IPS-NIHi11 (cell line): ENCODE measurements around the gene LSP1.

Source experiments
- DNase-seq: peaks from one replicate; pipeline ENCODE4 v3.0.0; 2012; ENCODE audit warnings: mixed read lengths, low spot score

The LSP1 gene

DNA sequence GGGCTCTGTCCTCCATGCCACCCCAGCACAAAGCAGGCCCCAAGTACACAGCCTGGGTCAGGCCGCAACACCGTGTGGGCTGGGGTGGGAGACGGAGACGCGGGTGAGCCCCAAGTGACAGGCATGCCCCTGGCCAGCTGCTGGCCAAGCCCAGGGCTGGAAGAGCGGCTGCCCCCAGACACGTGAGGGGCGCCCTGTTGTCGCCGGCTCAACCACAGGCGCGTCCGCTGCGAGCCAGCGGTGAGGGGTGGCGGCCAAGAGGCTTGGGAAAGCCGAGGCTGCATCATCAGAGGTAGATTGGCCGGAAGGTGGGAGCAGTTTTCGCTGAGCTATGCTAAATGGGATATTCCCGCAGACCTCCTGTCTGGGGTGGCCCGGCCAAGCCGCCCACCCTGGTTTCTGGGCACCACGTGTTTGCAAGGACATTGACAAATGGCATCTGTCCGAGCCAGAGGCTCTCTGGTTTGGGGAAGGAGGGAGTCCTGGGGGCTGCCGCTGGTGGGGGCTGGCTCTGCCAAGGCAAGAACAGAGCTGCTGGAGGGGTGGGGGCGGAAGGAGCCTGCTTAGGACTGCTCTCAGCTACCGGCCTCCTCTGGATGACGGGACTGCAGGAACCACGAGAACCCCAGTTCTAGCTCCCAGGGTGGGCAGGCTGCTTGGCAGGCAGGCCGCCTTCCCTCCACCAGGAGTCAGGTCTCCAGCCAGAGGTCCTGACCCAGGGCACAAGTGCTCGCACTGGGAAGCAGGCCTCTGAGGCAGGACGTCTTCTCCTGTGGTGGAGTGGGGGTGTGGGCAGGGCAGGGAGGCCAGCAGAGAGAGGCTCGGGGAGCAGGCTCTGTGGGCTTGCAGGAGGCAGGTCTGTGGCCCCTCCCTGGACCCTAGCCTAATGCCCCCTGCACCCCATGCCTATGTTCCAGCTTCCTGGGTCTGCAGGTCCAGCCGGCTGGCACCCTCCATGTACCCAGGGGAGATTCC lies 38.3 kb downstream of the LSP1 start:
- peak; percentile 30 for DNase-seq

DNA sequence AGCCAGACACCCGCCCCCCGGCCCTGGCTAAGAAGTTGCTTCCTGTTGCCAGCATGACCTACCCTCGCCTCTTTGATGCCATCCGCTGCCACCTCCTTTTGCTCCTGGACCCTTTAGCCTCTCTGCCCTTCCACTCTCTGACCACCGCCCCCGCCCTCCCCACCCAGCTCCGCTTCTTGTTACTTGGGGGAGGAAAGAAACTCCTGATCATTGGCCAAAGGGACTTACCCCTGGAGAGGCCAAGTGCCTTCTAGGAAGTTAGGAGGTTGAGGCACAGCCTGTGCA lies 38.9 kb downstream of the LSP1 start, which contains the start of gene PRR33:
TSS of gene PRR33 (minus strand) at position 65 of the 285 bp plus-strand sequence. CDS start 1,311 bp downstream, outside the sequence.
- no peak for DNase-seq

DNA sequence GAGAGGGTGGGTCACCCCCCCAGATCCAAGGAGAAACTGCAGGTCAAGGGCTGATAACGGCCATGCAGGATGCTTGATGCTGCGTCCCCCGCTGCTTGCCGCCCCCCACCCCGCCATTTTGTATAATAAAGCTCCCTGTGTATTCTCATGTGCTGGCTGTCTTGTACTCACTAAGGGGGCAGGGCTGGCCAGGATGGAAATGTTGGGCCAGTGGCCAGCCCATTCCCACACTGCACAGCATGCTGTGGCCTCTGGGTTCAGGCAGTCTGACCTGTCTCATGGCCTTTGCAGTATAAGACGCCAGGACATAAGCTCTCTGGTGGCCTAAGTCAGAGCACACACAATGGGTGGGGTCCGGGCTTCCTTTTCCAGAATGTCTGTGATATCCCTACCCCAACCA lies 39.2 kb downstream of the LSP1 start:
- no peak for DNase-seq

DNA sequence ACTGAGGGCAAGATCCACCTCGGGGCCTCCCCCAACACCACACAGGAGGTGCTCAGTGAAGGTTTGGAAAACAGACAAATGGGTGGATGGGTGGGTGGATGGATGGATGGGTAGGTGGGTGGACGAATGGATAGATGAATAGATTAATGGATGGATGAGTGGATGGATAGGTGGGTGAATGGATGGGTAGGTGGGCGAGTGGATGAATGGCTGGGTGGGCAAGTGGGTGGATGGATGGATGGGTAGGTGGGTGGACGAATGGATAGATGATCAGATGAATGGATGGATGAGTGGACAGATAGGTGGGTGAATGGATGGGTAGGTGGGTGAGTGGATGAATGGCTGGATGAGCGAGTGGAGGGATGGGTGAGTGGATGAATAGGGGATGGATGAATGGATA lies 39.7 kb downstream of the LSP1 start:
- DNase-seq = no peak

DNA sequence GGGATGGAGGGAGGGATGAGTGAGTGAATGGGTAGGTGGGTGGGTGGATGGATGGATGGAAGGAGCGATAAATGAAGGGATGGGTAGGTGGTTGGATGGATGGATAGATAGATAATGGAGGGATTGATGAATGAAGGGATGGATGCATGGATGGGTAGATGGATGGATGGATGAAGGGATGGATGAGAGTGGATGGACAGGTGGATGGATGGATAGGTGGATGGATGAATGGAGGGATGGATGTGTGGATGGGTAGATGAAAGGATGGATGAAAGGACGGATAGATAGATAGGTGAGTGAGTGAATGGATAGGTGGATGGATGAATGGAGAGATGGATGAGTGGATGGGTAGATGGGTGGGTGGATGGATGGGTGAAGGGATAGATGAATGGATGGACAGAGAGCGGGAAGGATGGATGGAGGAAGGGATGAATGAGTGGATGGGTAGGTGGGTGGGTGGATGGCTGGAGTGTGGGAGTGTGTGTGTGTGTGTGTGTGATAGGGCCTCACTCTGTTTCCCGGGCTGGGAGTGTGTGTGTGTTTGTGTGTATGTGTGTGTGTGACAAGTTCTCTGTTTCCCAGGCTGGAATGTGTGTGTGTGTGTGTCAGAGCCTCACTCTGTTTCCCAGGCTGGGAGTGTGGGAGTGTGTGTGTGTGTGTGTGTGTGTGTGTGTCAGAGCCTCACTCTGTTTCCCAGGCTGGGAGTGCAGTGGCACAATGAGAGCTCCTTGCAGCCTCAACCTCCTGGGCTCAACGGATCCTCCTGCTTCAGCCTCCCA lies 40.9 kb downstream of the LSP1 start:
- no peak for DNase-seq

DNA sequence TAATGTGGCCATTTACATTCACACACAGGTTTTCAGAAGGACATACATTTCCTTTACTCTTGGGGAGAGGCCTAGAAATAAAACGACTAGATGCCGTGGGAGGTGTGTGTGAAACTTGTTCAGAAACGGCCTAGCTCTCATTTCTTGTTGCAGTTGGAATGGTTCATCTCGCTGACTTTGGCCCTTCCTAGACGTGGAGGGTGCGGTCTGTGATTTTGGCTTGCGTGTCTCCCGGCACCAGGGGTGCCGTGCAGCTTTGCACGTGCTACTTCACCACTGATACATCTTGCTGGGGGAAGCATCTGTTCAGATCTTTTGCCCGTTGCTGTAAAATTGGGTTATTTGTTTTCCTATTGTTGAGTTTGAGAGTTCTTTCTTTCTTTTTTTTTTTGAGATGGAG lies 41.9 kb downstream of the LSP1 start:
- DNase-seq = no peak

DNA sequence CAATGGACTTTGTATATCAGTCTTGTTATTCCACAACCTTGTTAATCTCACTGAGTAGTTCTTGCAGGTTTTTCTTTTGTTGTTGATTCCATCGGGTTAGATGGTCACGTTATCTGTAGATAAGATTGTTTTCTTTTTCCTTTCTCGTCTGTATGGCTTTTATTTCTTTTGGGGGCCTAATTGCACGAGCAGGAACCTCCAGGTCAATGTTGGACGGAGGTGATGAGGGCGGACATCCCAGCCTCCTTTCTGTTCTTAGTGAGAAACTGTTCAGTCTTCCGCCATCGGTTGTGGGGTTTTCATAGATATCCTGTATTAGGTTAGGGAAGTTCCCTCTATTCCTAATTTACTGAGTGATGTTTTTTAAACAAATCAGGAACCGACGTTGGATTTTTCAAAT lies 43.6 kb downstream of the LSP1 start:
- no peak for DNase-seq

DNA sequence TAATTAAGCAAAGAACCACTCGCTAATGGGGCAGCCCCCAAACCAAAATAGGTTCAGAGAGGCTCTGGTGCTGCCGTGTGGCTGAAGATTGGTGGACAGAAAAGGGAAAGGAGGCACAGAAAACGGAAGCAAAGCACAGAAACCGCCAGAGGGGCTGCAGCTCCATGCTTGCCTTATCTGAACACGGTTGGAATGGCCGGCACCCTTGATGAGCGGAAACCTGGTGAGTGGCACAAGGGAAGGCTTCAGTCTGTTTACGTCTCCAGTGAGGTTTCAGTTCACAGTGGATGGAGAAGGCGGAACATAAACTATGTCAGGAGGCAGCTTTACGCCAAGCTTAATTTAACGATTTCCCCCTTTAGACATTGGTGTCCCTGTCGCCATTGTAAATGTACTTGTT lies 44.0 kb downstream of the LSP1 start:
- no peak for DNase-seq

DNA sequence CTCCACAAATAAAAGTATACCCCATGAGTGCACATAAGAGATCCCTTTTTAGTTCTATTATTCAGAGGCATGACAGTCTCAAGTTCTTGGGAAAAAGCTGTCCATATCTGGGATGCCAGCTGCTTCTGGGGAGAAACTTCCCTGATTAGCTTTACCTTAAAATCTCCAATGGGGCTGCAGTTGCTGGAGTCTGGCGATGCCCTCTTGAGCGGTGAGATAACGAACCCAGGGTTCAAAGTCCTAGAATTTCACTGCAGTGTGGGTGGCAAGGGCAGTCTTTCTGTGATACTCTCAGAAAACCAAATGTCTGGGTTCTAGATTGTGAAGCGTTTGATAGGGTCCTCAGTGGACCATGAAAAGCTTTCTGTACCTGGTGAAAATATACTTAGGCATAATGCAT lies 46.2 kb downstream of the LSP1 start:
- DNase-seq = no peak

DNA sequence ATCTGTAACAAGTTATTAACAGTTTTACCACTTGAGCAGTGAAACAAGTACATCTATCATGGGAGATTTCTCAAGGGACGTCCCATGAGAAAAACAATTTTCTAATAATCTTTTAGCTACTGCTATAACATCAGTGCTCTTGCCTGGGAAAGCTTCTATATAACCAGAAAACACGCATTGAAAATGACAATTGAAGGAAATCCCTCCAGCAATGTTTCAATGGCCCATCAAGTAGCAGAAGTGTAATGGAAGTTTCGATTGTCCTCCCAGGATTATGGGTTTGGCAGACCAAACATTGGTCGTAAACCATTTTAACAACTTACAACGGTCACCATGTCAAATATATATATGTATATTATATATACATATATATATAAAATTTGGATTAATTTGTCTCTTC lies 46.8 kb downstream of the LSP1 start:
- no peak for DNase-seq

DNA sequence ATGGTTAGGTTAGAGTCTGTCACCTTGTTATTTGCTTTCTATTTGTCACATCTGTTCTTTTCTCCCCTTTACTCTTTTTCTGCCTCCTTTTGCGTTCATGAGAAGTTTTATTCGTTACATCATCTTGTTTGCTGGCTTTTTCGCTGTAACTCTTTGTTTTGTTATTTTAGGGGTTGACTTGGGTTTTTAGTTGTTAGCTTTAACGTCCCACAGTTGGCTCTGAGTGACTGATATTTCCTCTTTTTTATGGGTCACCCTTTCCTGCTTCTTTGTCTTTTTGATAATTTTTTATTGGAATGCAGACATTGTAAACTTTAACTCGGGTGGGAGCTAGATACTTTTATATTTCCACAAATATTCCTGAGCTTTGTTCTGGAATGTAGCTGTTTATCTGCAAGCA lies 53.3 kb downstream of the LSP1 start:
- DNase-seq = no peak

DNA sequence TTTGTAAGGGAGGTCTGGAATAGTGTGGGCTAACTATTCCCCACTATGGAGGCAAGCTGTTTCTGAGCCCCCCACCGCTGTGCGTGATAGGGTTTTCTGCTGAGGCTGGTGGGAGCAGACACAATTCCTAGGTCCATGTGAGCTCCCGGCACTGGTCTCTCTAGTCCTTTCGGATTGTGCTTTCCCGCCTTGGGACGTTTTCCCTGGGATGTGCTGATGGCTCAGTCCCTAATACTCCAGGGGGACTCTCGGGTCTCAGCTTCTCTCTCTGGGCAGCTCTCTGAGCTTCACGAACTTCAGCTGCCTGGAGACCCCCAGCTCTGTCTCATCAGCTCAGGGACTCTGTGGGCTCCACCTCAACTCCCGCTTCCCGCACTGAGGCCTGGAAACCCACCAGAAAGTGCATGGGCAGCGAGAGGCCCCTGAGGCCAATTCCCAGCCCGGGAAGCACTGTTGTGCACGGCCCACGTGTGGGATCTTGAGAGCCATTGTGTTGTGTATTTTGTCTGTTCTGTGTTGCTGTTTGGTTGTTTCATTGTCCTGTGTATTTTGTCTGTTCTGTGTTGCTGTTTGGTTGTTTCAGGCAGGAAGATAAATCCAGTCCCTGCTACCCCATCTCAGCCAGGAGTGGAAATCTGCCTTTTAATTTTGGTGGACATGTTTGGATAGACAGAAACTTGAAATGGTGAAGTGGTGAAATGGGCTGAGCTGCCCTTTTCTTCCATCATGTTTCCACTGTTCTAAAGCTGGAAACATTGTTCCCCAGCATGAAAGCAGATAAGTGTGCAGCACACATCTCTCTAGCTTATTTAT lies 53.9 kb downstream of the LSP1 start:
- peak; percentile 14 for DNase-seq

DNA sequence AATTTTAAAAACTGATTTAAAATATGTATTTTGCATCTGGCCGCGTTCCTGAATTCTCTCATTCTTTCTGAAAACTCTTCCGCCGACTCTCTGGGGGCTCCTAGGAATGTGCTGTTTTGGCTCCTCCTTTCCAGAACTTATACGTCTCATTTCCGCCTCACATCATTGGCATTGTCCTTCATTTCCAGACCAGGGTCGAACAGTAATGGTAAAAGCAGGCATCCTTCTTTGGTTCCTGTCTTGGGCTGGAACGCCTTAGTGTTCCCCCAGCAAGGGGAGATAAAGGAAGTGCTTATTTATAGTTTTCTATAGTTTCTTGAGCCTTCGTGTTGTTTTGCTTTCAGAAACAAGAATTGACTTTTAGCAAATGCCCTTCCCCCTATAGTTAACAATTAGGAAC lies 55.7 kb downstream of the LSP1 start:
- DNase-seq = peak; percentile 13

DNA sequence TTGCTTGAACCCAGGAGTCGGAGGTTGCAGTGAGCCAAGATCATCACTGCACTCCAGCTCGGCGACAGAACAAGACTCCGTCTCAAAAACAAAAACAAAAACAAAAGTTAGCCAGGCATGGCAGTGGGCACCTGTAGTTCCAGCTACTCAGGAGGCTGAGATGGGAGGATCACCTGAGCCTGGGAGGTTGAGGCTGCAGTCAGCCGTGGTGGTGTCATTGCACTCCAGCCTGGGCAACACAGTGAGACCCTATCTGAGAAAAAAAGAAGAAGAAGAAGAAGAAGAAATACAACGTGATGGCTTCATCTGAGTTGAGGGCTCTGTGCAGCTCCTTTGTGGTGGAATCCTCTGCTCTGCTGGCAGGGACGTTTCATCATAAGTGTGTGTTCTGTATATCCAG lies 56.6 kb downstream of the LSP1 start:
- DNase-seq = no peak

DNA sequence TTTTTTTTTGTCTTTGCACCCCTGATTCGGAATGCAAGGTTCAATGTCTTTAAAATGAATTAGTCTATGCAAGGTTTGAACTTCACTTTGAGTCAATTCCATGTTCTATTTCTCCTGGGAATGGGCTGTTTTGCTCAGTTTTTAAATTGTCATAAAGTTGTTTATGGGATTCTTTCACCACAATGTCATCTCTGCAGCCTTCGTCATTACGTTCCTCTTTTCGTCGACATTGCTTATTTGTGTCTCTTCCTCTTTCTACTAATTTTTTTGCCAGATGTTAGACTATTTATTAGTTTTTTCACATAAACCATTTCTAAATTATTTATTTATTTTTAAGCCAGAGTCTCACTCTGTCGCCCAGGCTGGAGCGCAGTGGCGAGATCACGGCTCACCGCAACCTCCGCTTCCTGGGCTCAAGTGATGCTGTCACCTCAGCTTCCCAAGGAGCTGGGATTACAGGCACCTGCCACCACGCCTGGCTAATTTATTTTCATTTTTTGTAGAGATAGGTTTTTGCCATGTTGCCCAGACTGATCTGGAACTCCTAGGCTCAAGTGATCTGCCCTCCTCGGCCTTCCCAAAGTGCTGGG lies 59.5 kb downstream of the LSP1 start:
- no peak for DNase-seq

DNA sequence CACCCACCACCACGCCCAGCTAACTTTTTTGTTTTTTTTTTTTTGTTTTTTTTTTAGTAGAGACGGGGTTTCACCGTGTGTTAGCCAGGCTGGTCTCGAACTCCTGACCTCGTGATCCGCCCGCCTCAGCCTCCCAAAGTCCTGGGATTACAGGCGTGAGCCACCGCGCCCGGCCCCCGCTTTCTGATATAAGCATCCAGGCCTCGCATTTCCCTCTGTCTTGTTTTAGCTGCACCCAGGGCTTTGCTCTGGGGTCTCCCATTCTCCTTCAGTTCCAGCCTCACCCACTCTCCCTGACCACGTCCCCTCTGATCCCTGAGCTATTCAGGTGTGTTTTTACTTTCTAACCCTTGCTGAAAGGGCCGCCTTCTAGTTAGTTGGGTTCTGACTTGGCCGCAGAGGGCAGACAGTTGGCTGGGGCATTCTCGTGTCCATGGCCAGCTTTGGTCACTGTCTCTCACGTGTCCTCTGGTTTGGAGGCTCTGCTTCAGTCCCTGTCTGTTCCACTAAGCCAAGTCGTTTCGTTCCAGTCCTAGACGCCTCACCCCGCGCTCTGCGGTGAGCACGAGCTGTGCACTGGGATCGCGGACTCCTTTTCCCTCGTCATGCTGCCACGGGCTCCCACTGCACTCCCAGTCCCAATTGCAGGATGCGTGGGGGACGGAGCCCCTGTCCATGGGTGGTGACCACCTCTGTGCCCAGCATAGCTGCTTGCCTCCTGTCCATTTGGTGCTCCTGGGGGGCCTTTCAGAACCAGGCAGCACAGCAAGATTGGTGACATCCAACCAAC lies 60.6 kb downstream of the LSP1 start:
- no peak for DNase-seq

DNA sequence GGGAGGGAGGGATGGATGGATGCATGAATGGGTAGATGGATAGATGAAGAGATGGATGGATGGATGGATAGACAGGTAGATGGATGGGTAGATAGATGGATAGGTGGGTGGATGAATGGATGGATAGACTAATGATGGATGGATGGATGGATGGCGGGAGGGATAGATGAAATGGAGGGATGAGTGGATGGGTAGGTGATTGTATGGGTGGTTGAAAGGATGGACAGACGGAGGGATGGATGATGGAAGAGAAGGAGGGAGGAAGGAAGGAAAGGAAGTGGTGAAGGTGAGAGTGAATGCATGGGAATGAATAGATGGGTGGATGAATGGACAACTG lies 62.9 kb downstream of the LSP1 start:
- no peak for DNase-seq

DNA sequence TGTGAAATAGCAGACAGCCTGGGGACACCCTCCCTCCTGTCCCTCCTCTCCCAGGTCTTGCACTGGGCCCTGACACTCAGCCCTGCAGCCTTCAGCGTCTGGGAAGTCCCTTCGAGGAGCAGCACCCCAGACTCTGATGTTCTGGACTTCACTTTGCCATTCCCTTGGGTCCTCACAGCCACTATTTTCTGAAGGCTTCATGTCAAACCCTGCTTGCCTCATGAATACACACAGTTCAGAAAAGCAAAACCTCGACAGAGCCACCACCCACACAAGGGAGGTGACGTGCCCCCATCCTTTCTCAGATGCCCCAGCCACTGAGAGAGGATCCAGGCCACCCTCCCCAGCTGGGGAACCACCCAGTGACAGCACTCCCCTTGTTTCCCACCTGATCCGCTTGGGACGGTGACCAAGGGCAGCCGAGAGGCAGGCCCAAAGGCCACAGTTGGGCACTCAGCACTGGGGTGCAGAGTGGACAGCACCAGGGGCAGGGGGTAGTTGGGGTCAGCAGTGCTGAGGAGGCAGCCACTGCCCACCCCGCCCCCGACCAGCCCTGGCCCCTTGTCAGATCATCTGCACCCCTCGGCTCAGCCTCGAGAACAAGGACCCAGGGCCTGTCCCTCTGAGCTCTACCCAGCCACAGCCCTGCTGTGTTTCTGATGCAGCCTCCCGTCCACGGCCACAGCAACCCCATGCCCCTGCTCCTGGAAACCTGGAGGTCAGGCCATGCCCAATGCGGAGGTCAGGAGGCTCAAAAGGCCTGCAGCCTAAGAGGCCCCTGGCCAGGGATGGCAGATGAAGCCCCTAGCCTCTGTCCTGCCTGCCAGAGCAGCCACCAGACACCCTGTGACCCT lies 63.5 kb downstream of the LSP1 start:
- DNase-seq = no peak

DNA sequence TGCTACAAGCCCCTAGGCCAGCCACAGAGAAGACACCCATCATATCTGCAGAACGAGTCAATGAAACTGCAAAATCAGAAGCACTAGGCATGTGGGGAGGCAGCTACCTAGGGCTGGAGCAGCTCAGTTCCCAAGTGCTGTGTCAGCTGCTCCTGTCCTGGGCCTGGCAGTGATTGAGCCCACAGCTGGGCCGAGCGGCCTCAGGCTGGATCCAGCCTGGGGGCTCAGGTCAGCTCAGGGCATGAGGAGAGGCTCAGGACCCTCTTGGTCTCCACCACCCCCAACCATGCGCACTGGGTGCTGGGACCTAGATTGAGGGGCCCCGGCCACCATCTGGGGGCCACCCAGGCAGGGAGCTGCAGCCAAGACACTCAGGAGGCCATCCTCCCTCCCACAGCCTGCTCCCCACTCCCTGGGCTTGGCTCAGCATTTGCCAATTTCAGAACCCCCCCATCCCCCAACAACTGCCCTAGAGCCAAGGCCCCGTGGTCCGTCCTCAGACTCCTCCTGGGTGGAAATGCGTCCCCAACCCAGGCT lies 64.2 kb downstream of the LSP1 start:
- DNase-seq = no peak
